ENCODE data around the gene EEF1AKMT4. TPM values are rescaled to one million over a fixed set of nuclear protein-coding genes. Genes with fewer than 3 reads are reported as not detected.

EEF1AKMT4 gene
- total RNA-seq, 1 donor from 2014 or later, result 2.6 TPM

DNA sequence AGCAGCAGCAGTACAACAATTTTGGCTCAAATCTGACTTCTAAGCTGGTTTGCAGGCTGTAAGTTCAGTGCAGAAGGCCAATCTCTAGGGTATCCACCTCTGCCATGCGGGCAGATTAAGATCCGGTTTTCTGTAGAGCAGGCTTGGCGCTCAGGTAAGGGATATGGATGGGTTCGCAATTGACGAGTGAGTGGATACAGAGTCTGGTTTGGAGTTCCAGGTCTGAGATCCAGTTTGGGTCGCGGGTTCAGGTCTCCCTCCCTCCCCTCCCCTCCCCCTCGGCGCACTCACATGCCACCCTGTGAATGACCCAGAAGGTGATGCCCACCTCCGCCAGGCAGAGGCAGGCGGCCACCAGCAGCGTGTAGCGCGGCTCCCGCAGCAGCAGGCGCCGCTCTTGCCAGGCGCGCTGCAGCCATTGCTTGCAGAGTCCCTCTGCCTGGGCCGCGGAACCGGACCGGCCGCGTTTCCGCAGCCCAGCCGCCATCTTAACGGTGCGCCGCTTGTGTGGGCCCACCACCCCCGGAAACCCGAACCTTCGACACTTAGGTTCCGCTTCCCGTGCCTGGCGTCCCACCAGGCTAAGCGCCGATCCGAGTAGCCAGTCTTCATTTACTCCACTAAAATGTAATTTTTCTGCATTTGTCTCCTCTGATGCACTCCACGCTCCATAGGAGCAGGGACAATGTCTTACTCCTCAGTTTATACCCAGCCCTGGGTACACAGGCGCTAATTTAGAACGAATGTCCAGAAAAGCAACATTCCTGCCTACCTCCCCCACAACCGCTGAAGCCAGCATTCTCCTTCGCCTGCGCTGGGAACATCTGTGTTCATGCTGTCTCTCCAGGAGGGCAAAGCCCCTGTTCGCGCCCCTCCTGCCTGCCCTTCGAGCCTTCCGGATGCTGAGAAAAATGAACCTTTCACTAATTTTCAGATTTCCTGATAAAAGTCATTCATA is 739 bp upstream of the EEF1AKMT4 start, which contains the start of gene ALG3:
TSS of gene ALG3 (minus strand) at position 509 of the 958 bp plus-strand sequence. CDS start at position 487, 22 bp downstream.
- Histone ChIP-seq H3K4me3 (peak within 1 kb of the TSS; percentile 92), H3K27ac (peak within 1 kb of the TSS; percentile 88), H3K36me3 (peaks cover 19% of the 10 kb centered on the region), H3K4me1 (peaks cover 17% of the 10 kb centered on the region), H3K27me3 (ENCODE audit: low read depth) (no peaks in the 10 kb centered on the region), H3K9me3 (no peaks in the 10 kb centered on the region)
- intact Hi-C loops (cut with DNase I), result no loop called here
- TF ChIP-seq CTCF (IDR thresholded peaks at IDR 0.05), result no peak
- DNase-seq, result peak; percentile 87
- peak; percentile 91 to 92 for ATAC-seq

DNA sequence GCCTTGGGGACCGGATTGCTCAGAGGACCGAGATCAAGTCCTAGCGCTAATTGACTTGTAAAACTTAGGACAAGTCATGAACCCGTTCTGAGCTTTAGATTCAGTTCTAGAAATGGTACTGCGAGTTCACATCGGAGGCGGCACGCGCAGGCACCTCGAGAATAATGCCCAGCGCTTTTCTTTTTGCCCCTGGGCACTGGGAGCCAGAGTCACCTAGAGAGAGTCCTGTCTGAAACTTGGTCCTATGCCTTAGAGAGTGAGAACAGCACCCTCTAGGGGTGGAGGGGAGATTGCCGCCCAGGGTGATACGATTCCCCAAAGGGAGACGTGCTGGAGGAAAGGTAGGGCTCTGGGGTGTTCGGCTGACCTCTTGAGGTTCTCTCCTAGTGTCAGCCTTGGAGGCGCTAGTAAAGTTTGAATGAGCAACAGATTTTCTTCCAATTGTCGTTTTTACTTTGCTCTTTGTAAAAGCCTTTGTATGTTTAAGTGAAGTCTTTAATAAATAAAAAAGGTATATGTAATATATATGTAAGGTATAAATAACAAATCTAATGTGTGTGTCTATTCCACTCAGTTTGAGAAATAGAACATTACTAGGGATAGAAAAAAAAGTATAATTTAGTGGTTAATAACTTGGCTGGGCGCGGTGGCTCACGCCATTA is 826 bp downstream of the EEF1AKMT4 start:
- peak overlapping the region; percentile 66 for H3K27ac ChIP-seq
- ATAC-seq, result peak; percentile 90 to 93
- H3K4me3 ChIP-seq, result peak overlapping the region; percentile 92
- peaks cover 3% of the 10 kb centered on the region for H3K36me3 ChIP-seq
- H3K4me1 ChIP-seq, result peaks cover 17% of the 10 kb centered on the region
- H3K9me3 ChIP-seq, result no peaks in the 10 kb centered on the region
- DNase-seq, result peak; percentile 89
- no peaks in the 10 kb centered on the region for H3K27me3 ChIP-seq (ENCODE audit: low read depth)
- TF ChIP-seq CTCF (IDR thresholded peaks at IDR 0.05), result peak; percentile 94
- intact Hi-C loops (cut with DNase I), result no loop called here

DNA sequence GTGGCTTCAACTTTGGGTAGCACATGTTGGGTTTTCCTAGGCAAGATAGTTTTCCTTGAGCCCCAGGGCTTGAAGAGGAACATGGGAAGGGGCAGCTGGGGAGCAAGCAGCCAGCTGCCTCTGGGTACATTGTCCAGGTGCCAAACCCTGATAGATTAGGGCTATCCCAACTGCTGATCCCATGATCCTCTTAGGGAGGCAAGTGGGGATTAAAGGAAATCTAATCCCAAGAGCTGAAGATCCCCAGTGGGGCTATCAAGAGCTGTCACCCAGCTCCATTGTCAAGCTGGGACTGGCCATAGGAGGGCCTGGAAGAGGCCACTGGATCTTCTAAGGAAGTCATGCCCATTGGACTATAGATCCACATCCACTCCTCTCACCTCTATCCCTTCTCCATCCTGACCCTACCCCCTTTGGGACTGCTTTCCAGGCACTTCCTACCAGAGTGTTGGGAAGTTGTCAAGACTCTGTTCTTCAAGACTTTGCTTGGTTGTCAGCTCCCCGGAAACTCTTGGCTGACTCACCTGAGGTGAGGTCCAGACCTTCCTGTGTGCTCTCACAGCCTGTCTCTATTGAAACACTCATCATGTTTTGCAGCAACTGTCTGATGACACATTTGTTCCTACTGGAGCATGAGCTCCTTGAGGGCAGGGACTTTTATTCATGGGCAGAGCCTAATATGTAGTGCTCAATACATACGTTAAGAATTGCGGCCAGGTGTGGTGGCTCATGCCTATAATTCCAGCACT is 6.0 kb downstream of the EEF1AKMT4 start:
- Histone ChIP-seq H3K27me3 (ENCODE audit: low read depth) (peaks cover 17% of the 10 kb centered on the region), H3K9me3 (no peaks in the 10 kb centered on the region), H3K36me3 (no peaks in the 10 kb centered on the region), H3K4me3 (no peak overlapping the region), H3K4me1 (peaks cover 7% of the 10 kb centered on the region), H3K27ac (no peak overlapping the region)
- TF ChIP-seq CTCF (IDR thresholded peaks at IDR 0.05), result no peak
- intact Hi-C loops (cut with DNase I), result no loop called here
- DNase-seq (no peak), ATAC-seq (no peak)

- Histone ChIP-seq H3K4me1 (peaks cover 19% of the 10 kb centered on the region), H3K9me3 (no peaks in the 10 kb centered on the region), H3K27ac (no peak overlapping the region), H3K27me3 (ENCODE audit: low read depth) (peaks cover 31% of the 10 kb centered on the region), H3K4me3 (no peak overlapping the region), H3K36me3 (no peaks in the 10 kb centered on the region)
- no peak for TF ChIP-seq CTCF (IDR thresholded peaks at IDR 0.05)
- ATAC-seq (no peak), DNase-seq (no peak)
- intact Hi-C loops (cut with DNase I), result no loop called here
Observed at GRCh38 chr3:184257083-184257915, 7.8 kb downstream of the EEF1AKMT4 start.
